Measurements from ENCODE around the gene ODF2.
A peak's percentile ranks its signal among the peaks of the same experiment; 100 is the strongest.
"Not testable (repeated sequence)": the region's sequence is repeated elsewhere in the genome, so short reads cannot be mapped to it uniquely, and the experiment has no call there.

ODF2 gene

GRCh38 chr9:128415281-128415680, 40.5 kb upstream of the ODF2 start:
- Histone ChIP-seq H3K9ac (ENCODE audit: low read depth in 1 of 2, low read length in 2 of 2) (no peak overlapping the region), H3K4me3 (ENCODE audit: low read length in 2 of 2) (no peak overlapping the region), H3K27me3 (ENCODE audit: control insufficient read depth in 2 of 2, insufficient read depth in 2 of 2, low read length in 2 of 2) (peaks cover 24 to 25% of the 10 kb centered on the region in 2 donors), H3K36me3 (ENCODE audit: control insufficient read depth in 2 of 2, insufficient read depth in 2 of 2, low read length in 2 of 2) (no peaks in the 10 kb centered on the region), H3K27ac (ENCODE audit: low read depth in 2 of 2, low read length in 2 of 2) (no peak overlapping the region), H3K4me1 (ENCODE audit: control insufficient read depth in 2 of 2, insufficient read depth in 2 of 2, low read length in 2 of 2) (peaks cover 9 to 12% of the 10 kb centered on the region in 2 donors), H3K9me3 (ENCODE audit: control insufficient read depth in 2 of 2, low read length in 2 of 2) (no peaks in the 10 kb centered on the region)

- Histone ChIP-seq H3K4me1 (ENCODE audit: control insufficient read depth in 2 of 2, insufficient read depth in 2 of 2, low read length in 2 of 2) (peaks cover 9 to 12% of the 10 kb centered on the region in 2 donors), H3K36me3 (ENCODE audit: control insufficient read depth in 2 of 2, insufficient read depth in 2 of 2, low read length in 2 of 2) (no peaks in the 10 kb centered on the region), H3K27me3 (ENCODE audit: control insufficient read depth in 2 of 2, insufficient read depth in 2 of 2, low read length in 2 of 2) (peaks cover 24 to 25% of the 10 kb centered on the region in 2 donors), H3K9ac (ENCODE audit: low read depth in 1 of 2, low read length in 2 of 2) (no peak overlapping the region), H3K4me3 (ENCODE audit: low read length in 2 of 2) (no peak overlapping the region), H3K27ac (ENCODE audit: low read depth in 2 of 2, low read length in 2 of 2) (no peak overlapping the region), H3K9me3 (ENCODE audit: control insufficient read depth in 2 of 2, low read length in 2 of 2) (no peaks in the 10 kb centered on the region)
These were observed 39.8 kb upstream of the ODF2 start for GRCh38 chr9:128416014-128416413.

- H3K27ac ChIP-seq (ENCODE audit: low read depth in 2 of 2, low read length in 2 of 2) = no peak overlapping the region
- H3K36me3 ChIP-seq (ENCODE audit: control insufficient read depth in 2 of 2, insufficient read depth in 2 of 2, low read length in 2 of 2) = no peaks in the 10 kb centered on the region
- H3K9ac ChIP-seq (ENCODE audit: low read depth in 1 of 2, low read length in 2 of 2) = no peak overlapping the region
- H3K4me3 ChIP-seq (ENCODE audit: low read length in 2 of 2) = no peak overlapping the region
- peaks cover 24 to 26% of the 10 kb centered on the region in 2 donors for H3K27me3 ChIP-seq (ENCODE audit: control insufficient read depth in 2 of 2, insufficient read depth in 2 of 2, low read length in 2 of 2)
- H3K9me3 ChIP-seq (ENCODE audit: control insufficient read depth in 2 of 2, low read length in 2 of 2) = no peaks in the 10 kb centered on the region
- H3K4me1 ChIP-seq (ENCODE audit: control insufficient read depth in 2 of 2, insufficient read depth in 2 of 2, low read length in 2 of 2) = peaks cover 12 to 14% of the 10 kb centered on the region in 2 donors
These were observed 39.3 kb upstream of the ODF2 start for GRCh38 chr9:128416432-128417019.

- Histone ChIP-seq H3K9ac (ENCODE audit: low read depth in 1 of 2, low read length in 2 of 2) (no peak overlapping the region), H3K4me3 (ENCODE audit: low read length in 2 of 2) (peak overlapping the region; percentile 33 to 48), H3K9me3 (ENCODE audit: control insufficient read depth in 2 of 2, low read length in 2 of 2) (no peaks in the 10 kb centered on the region), H3K27me3 (ENCODE audit: control insufficient read depth in 2 of 2, insufficient read depth in 2 of 2, low read length in 2 of 2) (peaks cover 24 to 28% of the 10 kb centered on the region in 2 donors), H3K27ac (ENCODE audit: low read depth in 2 of 2, low read length in 2 of 2) (no peak overlapping the region), H3K36me3 (ENCODE audit: control insufficient read depth in 2 of 2, insufficient read depth in 2 of 2, low read length in 2 of 2) (no peaks in the 10 kb centered on the region), H3K4me1 (ENCODE audit: control insufficient read depth in 2 of 2, insufficient read depth in 2 of 2, low read length in 2 of 2) (peaks cover 12 to 14% of the 10 kb centered on the region in 2 donors)
These were observed 36.5 kb upstream of the ODF2 start for GRCh38 chr9:128419061-128419925.

- Histone ChIP-seq H3K4me1 (ENCODE audit: control insufficient read depth in 2 of 2, insufficient read depth in 2 of 2, low read length in 2 of 2) (peaks cover 12 to 14% of the 10 kb centered on the region in 2 donors), H3K27ac (ENCODE audit: low read depth in 2 of 2, low read length in 2 of 2) (peak overlapping the region in 1 of 2 donors; percentile 58), H3K36me3 (ENCODE audit: control insufficient read depth in 2 of 2, insufficient read depth in 2 of 2, low read length in 2 of 2) (no peaks in the 10 kb centered on the region), H3K4me3 (ENCODE audit: low read length in 2 of 2) (peak overlapping the region; percentile 58 to 60), H3K9me3 (ENCODE audit: control insufficient read depth in 2 of 2, low read length in 2 of 2) (no peaks in the 10 kb centered on the region), H3K9ac (ENCODE audit: low read depth in 1 of 2, low read length in 2 of 2) (peak overlapping the region in 1 of 2 donors; percentile 57), H3K27me3 (ENCODE audit: control insufficient read depth in 2 of 2, insufficient read depth in 2 of 2, low read length in 2 of 2) (peaks cover 19 to 27% of the 10 kb centered on the region in 2 donors)
These were observed 35.7 kb upstream of the ODF2 start for GRCh38 chr9:128420060-128420650.

- Histone ChIP-seq H3K9me3 (ENCODE audit: control insufficient read depth in 2 of 2, low read length in 2 of 2) (no peaks in the 10 kb centered on the region), H3K4me3 (ENCODE audit: low read length in 2 of 2) (peak within 1 kb of the TSS; percentile 60 to 64), H3K4me1 (ENCODE audit: control insufficient read depth in 2 of 2, insufficient read depth in 2 of 2, low read length in 2 of 2) (peaks cover 12 to 14% of the 10 kb centered on the region in 2 donors), H3K9ac (ENCODE audit: low read depth in 1 of 2, low read length in 2 of 2) (peak within 1 kb of the TSS in 1 of 2 donors; percentile 58), H3K27ac (ENCODE audit: low read depth in 2 of 2, low read length in 2 of 2) (peak within 1 kb of the TSS in 1 of 2 donors; percentile 58), H3K36me3 (ENCODE audit: control insufficient read depth in 2 of 2, insufficient read depth in 2 of 2, low read length in 2 of 2) (no peaks in the 10 kb centered on the region), H3K27me3 (ENCODE audit: control insufficient read depth in 2 of 2, insufficient read depth in 2 of 2, low read length in 2 of 2) (peaks cover 16 to 23% of the 10 kb centered on the region in 2 donors)
These were observed 34.9 kb upstream of the ODF2 start, which contains the start of gene CERCAM for GRCh38 chr9:128420651-128421481. Gene CERCAM, plus strand, starts transcription at chr9:128420857. Its CDS starts 21 bp downstream, at chr9:128420878.

GRCh38 chr9:128421482-128421996, 34.3 kb upstream of the ODF2 start:
- Histone ChIP-seq H3K36me3 (ENCODE audit: control insufficient read depth in 2 of 2, insufficient read depth in 2 of 2, low read length in 2 of 2) (no peaks in the 10 kb centered on the region), H3K9me3 (ENCODE audit: control insufficient read depth in 2 of 2, low read length in 2 of 2) (no peaks in the 10 kb centered on the region), H3K27ac (ENCODE audit: low read depth in 2 of 2, low read length in 2 of 2) (no peak overlapping the region)

GRCh38 chr9:128422022-128422782, 33.6 kb upstream of the ODF2 start:
- peaks cover 9 to 15% of the 10 kb centered on the region in 2 donors for H3K27me3 ChIP-seq (ENCODE audit: control insufficient read depth in 2 of 2, insufficient read depth in 2 of 2, low read length in 2 of 2)
- not testable (repeated sequence) for H3K36me3 ChIP-seq (ENCODE audit: control insufficient read depth in 2 of 2, insufficient read depth in 2 of 2, low read length in 2 of 2); H3K4me3 ChIP-seq (ENCODE audit: low read length in 2 of 2); H3K9ac ChIP-seq (ENCODE audit: low read depth in 1 of 2, low read length in 2 of 2); H3K9me3 ChIP-seq (ENCODE audit: control insufficient read depth in 2 of 2, low read length in 2 of 2); H3K27ac ChIP-seq (ENCODE audit: low read depth in 2 of 2, low read length in 2 of 2)
- peaks cover 12 to 14% of the 10 kb centered on the region in 2 donors for H3K4me1 ChIP-seq (ENCODE audit: control insufficient read depth in 2 of 2, insufficient read depth in 2 of 2, low read length in 2 of 2)

More at GRCh38 chr9:128421482-128421996, 34.3 kb upstream of the ODF2 start:
- Histone ChIP-seq H3K4me3 (ENCODE audit: low read length in 2 of 2) (peak overlapping the region in 1 of 2 donors; percentile 64), H3K9ac (ENCODE audit: low read depth in 1 of 2, low read length in 2 of 2) (peak overlapping the region in 1 of 2 donors; percentile 58), H3K27me3 (ENCODE audit: control insufficient read depth in 2 of 2, insufficient read depth in 2 of 2, low read length in 2 of 2) (peaks cover 10 to 19% of the 10 kb centered on the region in 2 donors), H3K4me1 (ENCODE audit: control insufficient read depth in 2 of 2, insufficient read depth in 2 of 2, low read length in 2 of 2) (peaks cover 12 to 14% of the 10 kb centered on the region in 2 donors)

GRCh38 chr9:128422783-128423150, 33.0 kb upstream of the ODF2 start:
- no peak overlapping the region for H3K27ac ChIP-seq (ENCODE audit: low read depth in 2 of 2, low read length in 2 of 2)
- H3K36me3 ChIP-seq (ENCODE audit: control insufficient read depth in 2 of 2, insufficient read depth in 2 of 2, low read length in 2 of 2) = no peaks in the 10 kb centered on the region
- H3K9me3 ChIP-seq (ENCODE audit: control insufficient read depth in 2 of 2, low read length in 2 of 2) = no peaks in the 10 kb centered on the region

More at GRCh38 chr9:128422783-128423150, 33.0 kb upstream of the ODF2 start:
- Histone ChIP-seq H3K4me3 (ENCODE audit: low read length in 2 of 2) (no peak overlapping the region), H3K27me3 (ENCODE audit: control insufficient read depth in 2 of 2, insufficient read depth in 2 of 2, low read length in 2 of 2) (peaks cover 9 to 13% of the 10 kb centered on the region in 2 donors), H3K9ac (ENCODE audit: low read depth in 1 of 2, low read length in 2 of 2) (no peak overlapping the region), H3K4me1 (ENCODE audit: control insufficient read depth in 2 of 2, insufficient read depth in 2 of 2, low read length in 2 of 2) (peaks cover 12 to 14% of the 10 kb centered on the region in 2 donors)
